Smooth muscle cell of the pulmonary artery (primary cell): ENCODE results near the gene ZNRF4. TPM values are rescaled to one million over a fixed set of nuclear protein-coding genes. Genes with fewer than 3 reads are reported as not detected.

ENCODE experiments used
- total RNA-seq: library from RNA; depleted of rRNA; stranded (reverse); fragments of >200 nt; gene quantifications from 2 replicates; pipeline ENCODE4 v1.2.3, GENCODE V29; 2014

ZNRF4 gene
- total RNA-seq: not detected in 2 replicates

GRCh38 chr19:5455367-5456129 is at the start of gene ZNRF4:
Gene ZNRF4, plus strand, starts transcription at chr19:5455417. Its CDS starts 75 bp downstream, at chr19:5455492.

Other genes starting within 250 kb of the ZNRF4 start
- 161 and 166 TPM in 2 replicates for gene PTPRS, start 114.6 kb upstream of the ZNRF4 start, total RNA-seq
- 0.13 and 0.66 TPM in 2 replicates for gene TINCR, start 112.5 kb downstream of the ZNRF4 start, total RNA-seq
- gene SAFB2, start 167.4 kb downstream of the ZNRF4 start, total RNA-seq: 30.6 and 41.2 TPM in 2 replicates
- gene SAFB, start 167.7 kb downstream of the ZNRF4 start, total RNA-seq: 44.4 and 53.4 TPM in 2 replicates
- gene MICOS13, start 225.1 kb downstream of the ZNRF4 start, total RNA-seq: 23.5 and 33.7 TPM in 2 replicates
- gene HSD11B1L, start 225.6 kb downstream of the ZNRF4 start, total RNA-seq: 16.0 and 18.8 TPM in 2 replicates
- gene RPL36, start 234.9 kb downstream of the ZNRF4 start, total RNA-seq: 299 and 374 TPM in 2 replicates